ENCODE data around the gene SRR. TPM values are rescaled to one million over a fixed set of nuclear protein-coding genes. Genes with fewer than 3 reads are reported as not detected.

The SRR gene
- total RNA-seq, 1 experiment from 2014 or later: 5.6 TPM

DNA sequence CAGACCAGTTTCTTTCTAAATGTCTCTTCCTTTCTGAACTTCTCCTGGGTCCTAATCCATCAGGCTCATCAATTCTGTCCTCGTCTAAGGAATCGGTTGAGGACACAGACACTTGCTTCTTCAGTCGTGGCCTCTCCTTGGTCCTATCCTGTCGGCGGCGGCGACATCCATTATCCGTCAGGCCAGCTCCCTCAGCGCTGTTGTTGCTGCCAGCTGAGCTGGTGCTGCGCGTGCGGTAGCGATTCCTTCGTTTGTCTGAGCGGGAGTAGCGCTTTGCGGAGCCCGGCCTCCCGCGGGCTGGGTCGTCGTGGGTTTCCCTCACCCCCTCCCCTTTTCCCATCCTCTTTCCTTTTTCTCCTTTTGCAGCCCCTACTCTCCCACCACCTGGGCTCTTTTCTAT is 4.0 kb upstream of the SRR start:
- Mint-ChIP-seq H3K36me3 (ENCODE audit: insufficient read depth in 1 of 3, low read depth in 3 of 3) (peaks cover 15 to 57% (median 41%) of the 10 kb centered on the region in 3 experiments; a peak in 6 of 7 replicates), H3K4me1 (peaks cover 7 to 15% of the 10 kb centered on the region in 2 experiments; a peak in 3 of 4 replicates), H3K9me3 (no peaks in the 10 kb centered on the region), H3K27me3 (ENCODE audit: low read depth) (peaks cover 3% of the 10 kb centered on the region; the same call in 1 of the 2 replicates), H3K4me3 (no peak overlapping the region), H3K27ac (no peak overlapping the region)
- peaks cover 5% of the 10 kb centered on the region for H3K23me2 ChIP-seq (ENCODE audit: insufficient read length, low read depth, low read length, poor library complexity, severe bottlenecking)
- peaks cover 4% of the 10 kb centered on the region for H3K79me1 ChIP-seq (ENCODE audit: insufficient read depth, low read depth, low read length, poor library complexity, severe bottlenecking)
- no peak overlapping the region for H2BK12ac ChIP-seq (ENCODE audit: insufficient read length, low read depth, low read length)
- no peak overlapping the region for H3K9ac ChIP-seq (ENCODE audit: extremely low read depth, insufficient read length, low read length)
- no peak overlapping the region for H4K5ac ChIP-seq (ENCODE audit: insufficient read length, low read depth, low read length)
- H3K4ac ChIP-seq (ENCODE audit: low read depth, low read length): no peak overlapping the region
- H3T11ph ChIP-seq (ENCODE audit: low read length): no peak overlapping the region
- no CpG with 5 or more reads among the region's 22 CpGs for WGBS (ENCODE audit: extremely low coverage, insufficient read length, low lambda C conversion rate)
- no peak overlapping the region for H2AK5ac ChIP-seq (ENCODE audit: insufficient read length, low read length)
- H3K56ac ChIP-seq (ENCODE audit: insufficient read length, low read depth, low read length): no peak overlapping the region
- H2BK15ac ChIP-seq (ENCODE audit: low read depth, low read length): no peak overlapping the region
- TF ChIP-seq, protein P1, sequence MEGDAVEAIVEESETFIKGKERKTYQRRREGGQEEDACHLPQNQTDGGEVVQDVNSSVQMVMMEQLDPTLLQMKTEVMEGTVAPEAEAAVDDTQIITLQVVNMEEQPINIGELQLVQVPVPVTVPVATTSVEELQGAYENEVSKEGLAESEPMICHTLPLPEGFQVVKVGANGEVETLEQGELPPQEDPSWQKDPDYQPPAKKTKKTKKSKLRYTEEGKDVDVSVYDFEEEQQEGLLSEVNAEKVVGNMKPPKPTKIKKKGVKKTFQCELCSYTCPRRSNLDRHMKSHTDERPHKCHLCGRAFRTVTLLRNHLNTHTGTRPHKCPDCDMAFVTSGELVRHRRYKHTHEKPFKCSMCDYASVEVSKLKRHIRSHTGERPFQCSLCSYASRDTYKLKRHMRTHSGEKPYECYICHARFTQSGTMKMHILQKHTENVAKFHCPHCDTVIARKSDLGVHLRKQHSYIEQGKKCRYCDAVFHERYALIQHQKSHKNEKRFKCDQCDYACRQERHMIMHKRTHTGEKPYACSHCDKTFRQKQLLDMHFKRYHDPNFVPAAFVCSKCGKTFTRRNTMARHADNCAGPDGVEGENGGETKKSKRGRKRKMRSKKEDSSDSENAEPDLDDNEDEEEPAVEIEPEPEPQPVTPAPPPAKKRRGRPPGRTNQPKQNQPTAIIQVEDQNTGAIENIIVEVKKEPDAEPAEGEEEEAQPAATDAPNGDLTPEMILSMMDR (conservative IDR thresholded peaks at IDR 0.05): no peak
- H4K8ac ChIP-seq (replicated peaks; ENCODE audit: insufficient read length, low read depth, low read length): no peak overlapping the region
- H3K4me1 ChIP-seq (ENCODE audit: insufficient read depth, low read length): no peaks in the 10 kb centered on the region
- H3K9me3 ChIP-seq (ENCODE audit: control insufficient read depth, low read depth, low read length): no peaks in the 10 kb centered on the region
- no peaks in the 10 kb centered on the region; the same call in 1 of the 2 replicates for H3K27me3 ChIP-seq (ENCODE audit: insufficient read depth, low read length)
- H3K4me2 ChIP-seq (ENCODE audit: insufficient read depth, insufficient read length, low read length): no peak overlapping the region
- no peak overlapping the region for H3K27ac ChIP-seq (ENCODE audit: insufficient read length, low read depth, low read length)
- no peak for DNase-seq
- no peak overlapping the region for H2BK5ac ChIP-seq (ENCODE audit: insufficient read length, low read length)
- H2BK120ac ChIP-seq (ENCODE audit: low read depth, low read length, poor library complexity, severe bottlenecking): no peak overlapping the region
- H2AFZ ChIP-seq (ENCODE audit: low read length): no peak overlapping the region
- H4K20me1 ChIP-seq (ENCODE audit: control insufficient read depth, insufficient read depth, insufficient read length): no peaks in the 10 kb centered on the region
- no peaks in the 10 kb centered on the region for H3K79me2 ChIP-seq (ENCODE audit: insufficient read depth, low read length)
- H4K91ac ChIP-seq (ENCODE audit: insufficient read length, low read depth, low read length): no peak overlapping the region
- H2BK20ac ChIP-seq (ENCODE audit: low read depth, low read length, poor library complexity, severe bottlenecking): no peak overlapping the region
- H3K14ac ChIP-seq (ENCODE audit: insufficient read depth, low read length): no peak overlapping the region
- H3K18ac ChIP-seq (ENCODE audit: insufficient read length, low read depth, low read length): no peak overlapping the region
- no peak overlapping the region for H3K23ac ChIP-seq (ENCODE audit: insufficient read length, low read depth, low read length)

Measured in H9 (cell line).